HepG2 (cell line): ENCODE data around the gene PLK5. TPM values are rescaled to one million over a fixed set of nuclear protein-coding genes. Genes with fewer than 3 reads are reported as not detected.
A peak's percentile ranks its signal among the peaks of the same experiment; 100 is the strongest.

Experiments
- DMAP1 ChIP-seq: IDR thresholded peaks from 2 replicates; pipeline ENCODE4 v1.6.1; 2016
- FOXO1 ChIP-seq: sonication (generic); formaldehyde crosslinking; IDR thresholded peaks from 2 replicates; pipeline ENCODE4 v1.4.0; 2020; ENCODE audit warnings: missing genetic modification reagents
- GTF3A ChIP-seq: sonication (generic); formaldehyde crosslinking; conservative IDR thresholded peaks from 2 replicates; pipeline ENCODE4 v1.4.0; 2020; ENCODE audit warnings: mild to moderate bottlenecking, missing genetic modification reagents
- JUNB ChIP-seq: sonication (generic); formaldehyde crosslinking; IDR thresholded peaks from 2 replicates; pipeline ENCODE4 v1.8.0; 2022; ENCODE audit warnings: missing genetic modification reagents, mild to moderate bottlenecking, borderline replicate concordance
- KDM5A ChIP-seq: fragments of 200-600 bp; sonication (generic); IDR thresholded peaks from 2 replicates; pipeline ENCODE4 v1.7.0; 2018; ENCODE audit warnings: antibody characterized with exemption, mild to moderate bottlenecking, low read length, borderline replicate concordance
- KDM6A ChIP-seq: IDR thresholded peaks from 2 replicates; pipeline ENCODE4 v1.6.1; 2016; ENCODE audit warnings: low read depth
- RBFOX2 ChIP-seq: fragments of 200-400 bp; formaldehyde crosslinking; IDR thresholded peaks from 2 replicates; pipeline ENCODE4 v1.6.1; 2017; ENCODE audit warnings: low read depth, mild to moderate bottlenecking, low read length
- RXRB ChIP-seq: IDR thresholded peaks from 2 replicates; pipeline ENCODE4 v1.6.1; 2016; ENCODE audit warnings: borderline replicate concordance, missing genetic modification reagents, missing compliant biosample characterization
- ZFX ChIP-seq: sonication (generic); formaldehyde crosslinking; IDR thresholded peaks from 2 replicates; pipeline ENCODE4 v1.4.0; 2020; ENCODE audit warnings: mild to moderate bottlenecking, low read depth, missing genetic modification reagents, moderate library complexity
- ZIK1 ChIP-seq: sonication (generic); formaldehyde crosslinking; IDR thresholded peaks from 2 replicates; pipeline ENCODE4 v1.5.0; 2020; ENCODE audit warnings: mild to moderate bottlenecking, low read depth, missing genetic modification reagents, borderline replicate concordance
- ZNF142 ChIP-seq: sonication (generic); formaldehyde crosslinking; IDR thresholded peaks from 2 replicates; pipeline ENCODE4 v1.4.0; 2020; ENCODE audit warnings: missing genetic modification reagents
- ZNF446 ChIP-seq: sonication (generic); formaldehyde crosslinking; IDR thresholded peaks from 2 replicates; pipeline ENCODE4 v1.5.0; 2020; ENCODE audit warnings: mild to moderate bottlenecking, missing genetic modification reagents
- ZNF496 ChIP-seq: sonication (generic); formaldehyde crosslinking; IDR thresholded peaks from 2 replicates; pipeline ENCODE4 v1.8.1; 2023; ENCODE audit warnings: mild to moderate bottlenecking, moderate library complexity, missing genetic modification reagents; ENCODE audit not compliant: insufficient replicate concordance
- polyA plus RNA-seq, 8 experiments: library from polyadenylated mRNA; depleted of rRNA in 3 of 8; stranded (reverse) in 7 of 8; unstranded in 1 of 8; fragments of >200 nt; fragmentation: Illumina TruSeq in 4 of 8; extraction: Trizol in 4 of 8; gene quantifications; 2 replicates each; pipeline versions ENCODE4 v1.2.1 to v1.2.3, GENCODE V29; 2011 to 2016; ENCODE audit warnings: low read depth in 4 of 8, missing spikeins in 1 of 8, mixed read lengths in 1 of 8; ENCODE audit not compliant: insufficient read depth in 1 of 8
- total RNA-seq, 5 experiments: library from RNA; depleted of rRNA; stranded (reverse); fragments of >200 nt; fragmentation: Illumina TruSeq; extraction: Trizol; gene quantifications; 2 replicates each; pipeline ENCODE4 v1.2.3, GENCODE V29; 2016; ENCODE audit warnings: low read depth in 1 of 5
- TF ChIP-seq, protein P1 (sequence below): sonication (generic); formaldehyde crosslinking; IDR thresholded peaks from 2 replicates; pipeline ENCODE4 v1.4.0; 2020; ENCODE audit warnings: mild to moderate bottlenecking, missing genetic modification reagents
- TF ChIP-seq, protein P2 (sequence below): sonication (generic); formaldehyde crosslinking; IDR thresholded peaks from 2 replicates; pipeline ENCODE4 v1.5.1; 2020; ENCODE audit warnings: missing genetic modification reagents, mild to moderate bottlenecking, borderline replicate concordance

PLK5 gene
- total and polyA plus RNA-seq, 2 of the 13 experiments (the other 11 are each of a cell fraction or from before 2014, with no cell fraction given) = not detected

- TF ChIP-seq ZNF142 (CRISPR knock-in tag) (peak; percentile 43; the same call in 1 of the 2 replicates), KDM5A (no peak), FOXO1 (CRISPR knock-in tag) (no peak), RXRB (CRISPR knock-in tag) (no peak), GTF3A (CRISPR knock-in tag) (no peak), JUNB (no peak), KDM6A (CRISPR knock-in tag) (no peak), ZIK1 (CRISPR knock-in tag) (0 out of 2 replicates have a peak, but pooled peaks have one; percentile 43), ZNF496 (CRISPR knock-in tag) (no peak), ZNF446 (no peak), DMAP1 (CRISPR knock-in tag) (no peak), RBFOX2 (peak; percentile 45), ZFX (CRISPR knock-in tag) (peak; percentile 25; the same call in 1 of the 2 replicates)
- TF ChIP-seq, protein P1, sequence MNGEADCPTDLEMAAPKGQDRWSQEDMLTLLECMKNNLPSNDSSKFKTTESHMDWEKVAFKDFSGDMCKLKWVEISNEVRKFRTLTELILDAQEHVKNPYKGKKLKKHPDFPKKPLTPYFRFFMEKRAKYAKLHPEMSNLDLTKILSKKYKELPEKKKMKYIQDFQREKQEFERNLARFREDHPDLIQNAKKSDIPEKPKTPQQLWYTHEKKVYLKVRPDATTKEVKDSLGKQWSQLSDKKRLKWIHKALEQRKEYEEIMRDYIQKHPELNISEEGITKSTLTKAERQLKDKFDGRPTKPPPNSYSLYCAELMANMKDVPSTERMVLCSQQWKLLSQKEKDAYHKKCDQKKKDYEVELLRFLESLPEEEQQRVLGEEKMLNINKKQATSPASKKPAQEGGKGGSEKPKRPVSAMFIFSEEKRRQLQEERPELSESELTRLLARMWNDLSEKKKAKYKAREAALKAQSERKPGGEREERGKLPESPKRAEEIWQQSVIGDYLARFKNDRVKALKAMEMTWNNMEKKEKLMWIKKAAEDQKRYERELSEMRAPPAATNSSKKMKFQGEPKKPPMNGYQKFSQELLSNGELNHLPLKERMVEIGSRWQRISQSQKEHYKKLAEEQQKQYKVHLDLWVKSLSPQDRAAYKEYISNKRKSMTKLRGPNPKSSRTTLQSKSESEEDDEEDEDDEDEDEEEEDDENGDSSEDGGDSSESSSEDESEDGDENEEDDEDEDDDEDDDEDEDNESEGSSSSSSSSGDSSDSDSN = peak; percentile 61; the same call in 1 of the 2 replicates
- TF ChIP-seq, protein P2, sequence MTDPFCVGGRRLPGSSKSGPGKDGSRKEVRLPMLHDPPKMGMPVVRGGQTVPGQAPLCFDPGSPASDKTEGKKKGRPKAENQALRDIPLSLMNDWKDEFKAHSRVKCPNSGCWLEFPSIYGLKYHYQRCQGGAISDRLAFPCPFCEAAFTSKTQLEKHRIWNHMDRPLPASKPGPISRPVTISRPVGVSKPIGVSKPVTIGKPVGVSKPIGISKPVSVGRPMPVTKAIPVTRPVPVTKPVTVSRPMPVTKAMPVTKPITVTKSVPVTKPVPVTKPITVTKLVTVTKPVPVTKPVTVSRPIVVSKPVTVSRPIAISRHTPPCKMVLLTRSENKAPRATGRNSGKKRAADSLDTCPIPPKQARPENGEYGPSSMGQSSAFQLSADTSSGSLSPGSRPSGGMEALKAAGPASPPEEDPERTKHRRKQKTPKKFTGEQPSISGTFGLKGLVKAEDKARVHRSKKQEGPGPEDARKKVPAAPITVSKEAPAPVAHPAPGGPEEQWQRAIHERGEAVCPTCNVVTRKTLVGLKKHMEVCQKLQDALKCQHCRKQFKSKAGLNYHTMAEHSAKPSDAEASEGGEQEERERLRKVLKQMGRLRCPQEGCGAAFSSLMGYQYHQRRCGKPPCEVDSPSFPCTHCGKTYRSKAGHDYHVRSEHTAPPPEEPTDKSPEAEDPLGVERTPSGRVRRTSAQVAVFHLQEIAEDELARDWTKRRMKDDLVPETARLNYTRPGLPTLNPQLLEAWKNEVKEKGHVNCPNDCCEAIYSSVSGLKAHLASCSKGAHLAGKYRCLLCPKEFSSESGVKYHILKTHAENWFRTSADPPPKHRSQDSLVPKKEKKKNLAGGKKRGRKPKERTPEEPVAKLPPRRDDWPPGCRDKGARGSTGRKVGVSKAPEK (CRISPR knock-in tag) = no peak
Observed at GRCh38 chr19:1567116-1567847, 43.4 kb downstream of the PLK5 start (continued).
